GM21381 (cell line): ENCODE measurements around the gene OVAAL.

Source experiments
- ATAC-seq: cut with Tn5 transposase; IDR thresholded peaks from one replicate; pipeline ENCODE4 v1.9.1; 2021; ENCODE audit warnings: mild to moderate bottlenecking, moderate library complexity; ENCODE audit not compliant: unreplicated experiment

Gene OVAAL

DNA sequence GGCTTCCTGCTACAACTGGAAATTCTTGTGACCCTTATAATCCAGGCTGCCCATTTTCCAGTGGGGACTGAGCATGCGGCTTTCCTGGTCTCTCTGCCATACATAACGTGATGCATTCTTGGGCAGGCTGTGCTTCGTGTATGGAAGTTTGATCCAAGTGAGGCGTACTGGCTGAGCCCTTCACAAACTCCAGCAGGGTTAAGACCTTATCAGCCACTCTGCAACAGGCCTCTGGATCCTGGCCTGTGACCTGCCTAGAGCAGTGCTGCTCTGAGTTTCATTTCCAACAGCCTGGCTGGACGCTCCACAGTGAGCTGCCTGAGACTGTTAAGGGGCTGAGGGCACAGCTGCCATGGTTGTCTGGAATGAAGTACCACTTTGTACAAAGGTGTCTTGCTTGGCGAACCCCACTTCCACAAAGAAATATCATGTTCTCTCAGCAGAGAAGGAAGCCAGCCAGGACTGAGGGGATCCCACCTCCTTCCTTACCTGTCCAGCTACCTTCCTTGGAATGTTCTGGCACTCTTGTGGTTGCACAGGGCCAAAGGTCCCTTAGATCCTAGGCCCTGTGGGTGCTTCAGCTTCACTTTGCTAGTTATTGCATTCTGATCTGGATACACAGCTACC lies 44.6 kb downstream of the OVAAL start:
- no peak for ATAC-seq

DNA sequence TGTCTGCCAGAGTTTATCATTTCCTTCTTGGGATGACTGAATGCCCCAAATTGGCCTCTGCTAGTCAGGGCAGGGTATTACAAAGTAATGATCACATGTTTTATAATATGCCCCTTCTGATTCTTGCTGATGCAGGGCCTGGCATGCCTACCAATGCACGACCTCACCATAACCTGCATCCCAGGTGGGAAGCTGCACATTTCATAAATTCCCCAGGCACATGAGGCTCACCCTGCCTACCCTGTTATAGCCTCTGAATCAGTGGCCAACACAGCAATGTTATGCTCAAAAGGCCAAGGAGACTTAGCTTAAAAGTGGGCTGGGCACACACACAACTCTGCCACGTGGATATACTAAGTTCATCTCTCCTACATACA lies 45.1 kb downstream of the OVAAL start:
- ATAC-seq, result no peak

DNA sequence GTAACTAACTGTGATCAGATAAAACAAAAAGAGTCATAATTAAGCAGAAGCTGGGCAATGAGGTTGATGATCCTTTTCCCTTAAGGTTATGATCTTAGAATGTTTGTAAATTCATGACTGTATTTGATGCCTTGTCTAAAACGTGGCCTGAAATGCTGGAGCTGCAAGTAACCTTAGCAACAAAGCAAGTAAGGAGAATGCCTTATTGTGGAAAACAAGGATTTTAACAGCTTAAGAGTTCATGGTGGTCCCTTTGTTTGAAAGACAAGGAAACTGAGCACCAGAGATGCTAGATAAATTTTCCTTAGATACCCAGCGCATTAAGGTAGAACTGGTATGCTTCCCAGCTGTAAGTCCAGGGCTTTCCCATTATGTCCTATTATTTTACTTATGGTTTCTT lies 47.4 kb downstream of the OVAAL start:
- no peak for ATAC-seq

DNA sequence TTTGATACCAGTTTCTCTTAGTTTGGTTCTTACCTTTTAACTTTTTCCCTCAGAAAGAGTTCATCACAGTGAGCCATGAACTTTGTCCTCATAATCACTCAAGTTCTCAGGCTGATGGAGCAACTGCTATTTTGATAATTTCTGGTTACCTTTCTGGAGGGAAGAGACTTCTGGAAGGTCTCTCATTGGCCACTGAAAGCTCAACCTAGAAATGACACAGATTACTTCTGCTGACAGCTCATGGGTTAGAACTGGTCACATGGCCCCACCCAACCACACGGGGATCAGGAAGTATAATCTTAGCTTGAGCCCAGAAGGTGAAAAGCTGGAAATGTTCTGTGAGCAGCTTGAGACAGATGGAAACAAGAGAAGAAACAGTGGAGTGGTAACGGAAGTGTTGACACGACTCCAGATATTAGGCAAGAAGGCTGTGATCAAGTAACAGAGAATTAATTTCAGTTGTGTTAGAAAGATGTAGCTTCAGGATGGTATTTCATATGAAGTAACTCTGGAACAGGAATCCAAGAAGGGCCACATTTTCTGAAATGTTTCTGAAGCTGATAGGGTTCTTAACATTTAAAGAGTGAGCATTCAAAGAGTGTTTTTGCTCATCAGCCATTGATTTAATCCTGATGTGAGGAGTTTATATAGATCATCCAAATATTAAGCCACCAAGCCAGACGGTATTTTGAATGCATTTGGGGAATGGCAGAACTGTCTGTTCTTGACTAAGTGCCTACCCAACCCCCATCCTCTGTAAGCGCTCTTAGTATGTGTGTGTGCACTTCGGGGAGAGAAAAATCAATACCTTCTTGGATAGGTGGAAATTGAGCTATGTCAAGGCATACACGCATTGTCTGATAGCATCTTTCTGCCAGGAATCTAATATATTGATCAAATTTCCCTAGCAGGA lies 51.1 kb downstream of the OVAAL start:
- no peak for ATAC-seq

DNA sequence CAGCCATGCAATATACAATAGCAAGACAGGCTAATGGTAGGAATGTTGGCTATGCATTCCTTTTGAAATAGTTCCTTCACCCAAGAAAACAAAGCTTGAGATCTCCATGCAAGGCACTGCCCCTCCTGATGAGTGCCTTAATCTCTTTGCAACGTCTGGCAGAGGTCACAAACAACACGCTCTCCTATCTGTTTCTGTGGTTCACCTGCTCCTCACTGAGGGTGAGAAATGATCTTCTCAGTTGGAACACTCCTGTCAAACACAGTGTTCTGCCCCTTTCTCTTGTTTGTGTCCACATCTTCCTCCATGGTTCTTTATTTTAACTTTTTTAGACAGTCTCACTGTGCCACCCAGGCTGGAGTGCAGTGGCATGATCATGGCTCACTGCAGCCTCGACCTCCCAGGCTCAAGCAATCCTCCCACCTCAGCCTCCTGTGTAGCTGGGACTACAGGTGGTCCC lies 51.8 kb downstream of the OVAAL start:
- ATAC-seq, result no peak

DNA sequence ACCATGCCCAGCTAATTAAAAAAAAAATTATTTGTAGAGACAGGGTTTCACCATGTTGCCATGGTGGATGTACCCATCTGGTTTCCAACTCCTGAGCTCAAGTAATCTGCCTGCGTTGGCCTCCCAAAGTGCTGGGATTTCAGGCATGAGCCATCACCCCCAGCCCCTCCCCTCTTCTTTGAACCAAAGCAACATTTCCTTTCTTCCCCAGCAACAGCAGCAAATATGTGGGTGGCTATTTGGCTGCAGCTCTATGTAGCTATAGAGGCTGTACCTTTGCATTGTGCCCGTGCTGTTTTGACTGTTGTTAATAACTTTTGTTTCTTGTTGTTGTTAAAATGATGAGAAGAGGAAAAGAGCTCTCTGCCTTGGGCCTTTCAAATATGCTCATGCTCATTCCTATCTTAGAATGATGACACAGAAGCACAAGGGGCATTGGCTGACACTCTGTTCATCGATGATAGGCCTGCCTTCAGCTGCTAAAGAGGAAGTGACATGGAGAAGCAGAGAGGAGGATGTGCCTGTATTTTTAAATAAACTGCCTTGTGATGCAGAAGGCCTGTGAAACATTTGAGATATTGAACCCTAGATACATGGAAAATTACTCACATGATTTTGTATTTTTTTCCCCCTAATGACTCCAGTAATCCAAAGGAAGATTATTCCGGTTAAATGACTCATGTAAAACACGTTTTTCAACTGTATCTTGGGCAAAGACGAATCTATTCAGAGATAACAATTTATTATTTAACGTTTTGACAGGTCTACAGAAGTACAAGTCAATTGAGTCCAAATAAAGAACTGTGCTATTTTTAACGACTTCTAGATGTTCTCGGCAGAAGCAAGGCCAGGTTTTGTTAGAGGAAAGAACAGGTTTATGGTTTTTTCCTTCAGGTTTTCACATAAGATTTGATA lies 52.5 kb downstream of the OVAAL start:
- ATAC-seq, result no peak

DNA sequence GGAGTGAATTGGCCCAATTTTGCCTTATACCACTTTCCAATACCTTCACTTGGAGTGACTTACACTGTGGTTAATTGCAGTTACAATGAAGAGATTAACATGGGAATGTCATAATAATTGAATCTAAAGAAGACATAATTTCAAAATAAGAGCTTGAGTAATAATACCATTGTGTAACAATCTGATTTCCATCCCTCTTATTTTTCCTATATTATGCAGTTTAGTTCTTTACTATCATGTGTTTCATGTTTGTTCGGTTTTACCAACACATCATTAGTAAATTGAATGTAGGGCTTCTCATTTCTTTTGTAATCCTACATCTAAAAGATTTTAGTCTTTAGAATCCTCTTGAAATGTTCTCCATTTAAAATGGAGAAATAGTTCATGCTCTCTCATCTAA lies 53.9 kb downstream of the OVAAL start:
- no peak for ATAC-seq

DNA sequence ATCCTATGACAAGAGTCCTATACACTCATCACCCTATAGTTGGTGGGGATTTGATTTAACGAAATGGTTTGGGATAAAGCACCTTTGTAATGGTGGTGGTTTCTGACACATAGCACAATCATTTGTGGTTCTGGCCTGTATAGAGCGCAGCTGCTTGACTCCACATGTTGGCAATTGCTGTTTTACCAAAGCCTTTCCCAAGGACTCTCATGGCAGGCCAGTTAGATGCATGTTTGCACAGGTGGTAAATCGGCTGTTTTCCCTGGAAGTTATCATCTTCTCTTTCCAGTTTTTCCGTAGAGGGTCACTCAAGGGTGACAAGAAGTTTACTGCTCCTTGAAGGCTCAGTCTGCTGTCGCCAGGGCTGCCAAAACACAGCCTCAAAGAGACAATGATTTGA lies 56.0 kb downstream of the OVAAL start:
- no peak for ATAC-seq

DNA sequence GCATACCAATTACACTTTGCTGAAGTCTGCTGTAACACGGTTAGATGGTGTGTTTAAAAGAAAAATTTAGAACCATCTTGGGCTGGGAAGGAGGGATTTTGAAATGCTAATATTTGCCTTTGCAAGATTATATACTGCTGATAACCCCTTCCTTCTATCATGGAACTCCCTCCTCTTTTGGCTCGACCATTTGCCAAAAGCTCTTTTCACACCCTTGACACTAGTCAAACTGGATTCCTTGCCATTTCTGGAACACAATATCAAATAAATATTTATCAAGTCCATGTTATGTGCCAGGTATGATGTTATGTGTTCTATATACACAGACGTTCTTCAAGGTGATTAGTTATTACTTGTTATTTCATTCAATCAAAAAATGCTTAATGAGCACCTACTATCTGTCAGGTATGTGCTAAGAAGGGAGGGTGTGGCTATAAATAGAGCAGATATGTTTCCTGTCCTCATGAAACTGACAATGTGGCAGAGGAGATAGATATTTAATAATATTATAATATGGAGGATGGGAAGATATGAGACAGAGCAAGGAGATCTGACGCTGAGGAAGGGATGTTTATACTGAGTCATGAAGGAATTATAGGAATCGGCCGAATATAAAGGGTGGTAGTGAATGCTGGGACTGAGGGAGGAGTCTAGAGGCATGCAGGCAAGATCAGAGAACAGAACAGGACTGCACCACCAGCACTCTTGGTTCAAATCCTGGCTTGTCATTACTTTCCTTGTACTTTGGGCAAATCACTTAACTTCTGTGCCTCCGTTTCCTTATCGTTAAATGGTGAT lies 56.9 kb downstream of the OVAAL start:
- ATAC-seq, result no peak
